Measurements from ENCODE around the gene NUDT4.
"Not testable (repeated sequence)": the region's sequence is repeated elsewhere in the genome, so short reads cannot be mapped to it uniquely, and the experiment has no call there.

The NUDT4 gene

DNA sequence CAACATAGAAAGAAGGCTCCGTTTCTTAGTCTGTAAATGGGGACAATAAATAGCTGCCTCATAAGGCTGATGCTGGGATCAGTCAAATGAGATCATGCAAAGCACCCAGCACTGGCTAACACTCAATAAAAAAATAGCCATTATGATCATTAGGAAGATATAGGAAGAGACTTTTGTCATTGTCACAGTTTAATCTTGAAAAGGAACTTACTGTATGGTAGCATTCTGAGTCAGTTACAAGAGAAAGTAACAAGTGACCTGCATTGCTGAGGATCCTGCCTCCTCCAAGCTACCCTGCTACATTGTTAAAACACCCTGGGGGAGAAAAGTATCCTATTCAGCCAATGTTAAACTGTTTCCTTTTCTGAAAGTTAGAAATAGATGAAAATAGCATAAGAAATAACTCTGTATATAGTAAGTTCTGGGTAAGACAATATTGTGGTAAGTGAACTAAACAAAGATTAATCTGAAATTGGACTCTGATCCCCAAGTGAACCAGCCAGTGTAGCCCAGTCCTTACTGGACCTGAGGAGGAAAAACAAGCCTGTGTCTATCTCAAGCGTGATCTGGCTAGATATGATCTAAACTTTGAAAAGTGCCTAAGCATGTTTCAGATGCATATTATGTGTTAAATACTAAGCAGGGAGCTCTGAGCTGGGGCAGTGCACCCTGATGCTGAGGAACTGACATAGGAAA is 3.6 kb upstream of the NUDT4 start:
- Histone ChIP-seq H3K27me3 (ENCODE audit: insufficient read depth, low read length) (no peaks in the 10 kb centered on the region), H3K4me3 (ENCODE audit: low read length) (no peak overlapping the region), H3K27ac (ENCODE audit: low read length) (no peak overlapping the region), H3K36me3 (ENCODE audit: insufficient read depth, low read depth, low read length) (no peaks in the 10 kb centered on the region), H3K9me3 (ENCODE audit: insufficient read depth, low read depth, low read length) (no peaks in the 10 kb centered on the region), H3K9ac (ENCODE audit: low read depth, low read length) (no peak overlapping the region; the same call in 1 of the 2 replicates), H3K4me1 (ENCODE audit: insufficient read depth, low read length) (peaks cover 34% of the 10 kb centered on the region)

DNA sequence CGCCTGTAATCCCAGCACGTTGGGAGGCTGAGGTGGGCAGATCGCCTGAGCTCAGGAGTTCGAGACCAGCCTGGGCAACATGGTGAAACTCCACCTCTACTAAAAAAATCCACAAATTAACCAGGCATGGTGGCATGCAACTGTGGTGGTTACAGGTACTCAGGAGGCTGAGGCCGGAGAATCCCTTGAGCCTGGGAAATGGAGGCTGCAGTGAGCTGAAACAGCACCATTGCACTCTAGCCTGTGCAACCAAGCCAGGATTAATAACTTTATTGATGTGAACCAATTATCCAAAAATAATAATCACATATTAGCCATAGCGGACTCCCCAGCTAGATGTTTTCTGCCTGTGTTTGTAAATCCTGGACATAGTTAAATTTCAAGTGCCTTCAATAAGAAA is 1.8 kb upstream of the NUDT4 start:
- Histone ChIP-seq H3K9me3 (ENCODE audit: insufficient read depth, low read depth, low read length) (no peaks in the 10 kb centered on the region), H3K36me3 (ENCODE audit: insufficient read depth, low read depth, low read length) (no peaks in the 10 kb centered on the region), H3K27ac (ENCODE audit: low read length) (no peak overlapping the region), H3K4me3 (ENCODE audit: low read length) (peak overlapping the region; percentile 88), H3K4me1 (ENCODE audit: insufficient read depth, low read length) (peaks cover 30% of the 10 kb centered on the region), H3K9ac (ENCODE audit: low read depth, low read length) (peak overlapping the region; percentile 69; the same call in 1 of the 2 replicates), H3K27me3 (ENCODE audit: insufficient read depth, low read length) (no peaks in the 10 kb centered on the region)

DNA sequence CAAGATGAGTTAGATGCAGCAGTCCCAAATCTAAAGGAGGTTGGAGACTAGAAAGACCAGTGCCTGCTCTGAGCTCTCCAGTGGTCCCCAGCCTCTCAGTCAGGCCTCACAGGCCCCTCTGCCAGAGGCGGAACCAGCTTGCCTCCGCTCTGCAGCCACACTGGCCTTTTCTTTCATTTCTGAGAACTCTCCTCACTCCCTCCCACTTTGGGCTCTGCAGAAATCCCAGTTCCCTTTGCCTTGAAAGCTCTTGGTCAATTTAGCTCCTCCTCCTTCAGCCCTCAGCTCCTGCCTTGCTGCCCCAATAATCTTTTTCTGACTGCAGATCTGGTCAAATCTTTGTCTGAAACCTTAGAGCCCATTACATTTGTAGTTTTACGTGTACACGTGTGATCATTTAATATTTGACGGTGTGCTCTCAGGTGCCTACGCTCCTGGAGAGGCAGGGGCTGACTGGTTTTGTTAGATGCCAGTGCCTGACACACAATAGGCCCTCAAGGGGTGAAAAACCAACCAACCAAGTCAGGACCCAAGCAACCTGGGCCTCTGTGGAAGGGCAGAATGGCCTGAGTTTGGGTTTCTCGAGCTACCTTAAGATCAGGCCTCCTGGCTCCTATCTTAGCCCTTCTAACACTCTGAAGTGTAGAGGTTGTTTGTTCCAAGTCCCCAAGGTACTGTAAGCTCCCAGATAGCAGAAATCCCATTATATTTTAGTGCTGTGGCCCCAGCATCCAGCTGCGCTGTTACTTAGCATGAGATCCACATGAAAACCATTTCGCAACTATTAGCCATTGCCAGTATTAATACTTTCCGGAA is 1.1 kb upstream of the NUDT4 start:
- H3K27me3 ChIP-seq (ENCODE audit: insufficient read depth, low read length): no peaks in the 10 kb centered on the region
- H3K27ac ChIP-seq (ENCODE audit: low read length): no peak overlapping the region
- no peaks in the 10 kb centered on the region for H3K36me3 ChIP-seq (ENCODE audit: insufficient read depth, low read depth, low read length)
- H3K4me3 ChIP-seq (ENCODE audit: low read length): peak overlapping the region; percentile 88
- H3K4me1 ChIP-seq (ENCODE audit: insufficient read depth, low read length): peaks cover 32% of the 10 kb centered on the region
- H3K9me3 ChIP-seq (ENCODE audit: insufficient read depth, low read depth, low read length): no peaks in the 10 kb centered on the region
- H3K9ac ChIP-seq (ENCODE audit: low read depth, low read length): peak overlapping the region; percentile 69; the same call in 1 of the 2 replicates

DNA sequence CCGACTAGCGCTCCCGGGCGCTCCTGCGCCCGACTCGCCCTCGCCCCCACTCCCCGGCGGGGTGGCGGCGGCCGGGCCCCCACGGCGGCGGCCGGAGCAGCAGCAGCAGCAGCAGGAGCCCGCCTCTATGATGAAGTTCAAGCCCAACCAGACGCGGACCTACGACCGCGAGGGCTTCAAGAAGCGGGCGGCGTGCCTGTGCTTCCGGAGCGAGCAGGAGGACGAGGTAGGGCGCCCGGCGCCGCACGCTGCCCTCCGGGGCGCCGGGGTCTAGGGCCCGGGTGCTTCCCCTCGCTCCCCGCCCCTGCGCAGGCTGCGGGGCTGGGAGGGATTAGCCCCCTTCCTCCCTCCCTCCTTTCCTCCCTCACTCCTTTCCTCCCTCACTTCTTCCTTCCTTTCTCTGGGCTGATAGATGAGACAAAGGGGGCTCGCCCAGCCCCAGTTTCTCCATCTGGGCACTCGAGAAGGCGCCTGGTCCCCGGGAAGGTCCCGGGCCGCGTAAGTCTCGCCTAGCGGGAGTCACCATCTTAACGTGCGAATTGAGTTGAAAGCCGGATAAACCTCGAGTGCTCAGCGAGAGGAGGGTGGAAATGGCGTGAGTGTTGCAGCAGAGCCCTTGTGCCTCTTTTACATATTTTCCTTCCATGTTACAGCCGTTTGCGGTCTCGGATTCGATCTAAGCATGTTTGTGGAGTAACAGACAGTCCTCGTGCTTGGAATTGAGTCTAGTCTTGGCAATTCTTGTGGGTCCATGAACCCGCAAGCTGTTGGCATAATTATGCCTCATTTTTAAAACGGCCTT is 672 bp downstream of the NUDT4 start:
- not testable (repeated sequence) for H3K9me3 ChIP-seq (ENCODE audit: insufficient read depth, low read depth, low read length); H3K27me3 ChIP-seq (ENCODE audit: insufficient read depth, low read length); H3K27ac ChIP-seq (ENCODE audit: low read length); H3K36me3 ChIP-seq (ENCODE audit: insufficient read depth, low read depth, low read length)
- Histone ChIP-seq H3K4me3 (ENCODE audit: low read length) (peak overlapping the region; percentile 99), H3K9ac (ENCODE audit: low read depth, low read length) (peak overlapping the region; percentile 97), H3K4me1 (ENCODE audit: insufficient read depth, low read length) (peaks cover 27% of the 10 kb centered on the region; the same call in 1 of the 2 replicates)

DNA sequence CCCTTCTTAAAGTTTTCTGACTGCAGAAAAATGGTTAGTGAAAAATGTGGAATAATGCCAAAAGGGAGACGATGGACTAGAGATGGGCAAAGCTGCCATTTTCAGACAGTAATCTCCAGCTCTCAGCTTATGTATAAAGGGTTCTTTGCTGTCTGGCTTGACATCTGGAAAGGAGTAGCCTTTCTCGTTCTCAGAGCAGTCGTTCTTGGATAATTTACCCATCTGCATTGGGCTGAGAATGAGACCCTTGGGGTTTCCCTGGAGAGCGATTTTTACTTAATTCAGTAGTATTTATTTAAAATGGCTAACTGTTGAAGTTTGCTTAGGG is 1.2 kb downstream of the NUDT4 start:
- Histone ChIP-seq H3K27me3 (ENCODE audit: insufficient read depth, low read length) (no peaks in the 10 kb centered on the region), H3K4me1 (ENCODE audit: insufficient read depth, low read length) (peaks cover 22% of the 10 kb centered on the region; the same call in 1 of the 2 replicates), H3K36me3 (ENCODE audit: insufficient read depth, low read depth, low read length) (no peaks in the 10 kb centered on the region), H3K9ac (ENCODE audit: low read depth, low read length) (peak overlapping the region; percentile 97), H3K9me3 (ENCODE audit: insufficient read depth, low read depth, low read length) (no peaks in the 10 kb centered on the region), H3K4me3 (ENCODE audit: low read length) (peak overlapping the region; percentile 99), H3K27ac (ENCODE audit: low read length) (no peak overlapping the region)

DNA sequence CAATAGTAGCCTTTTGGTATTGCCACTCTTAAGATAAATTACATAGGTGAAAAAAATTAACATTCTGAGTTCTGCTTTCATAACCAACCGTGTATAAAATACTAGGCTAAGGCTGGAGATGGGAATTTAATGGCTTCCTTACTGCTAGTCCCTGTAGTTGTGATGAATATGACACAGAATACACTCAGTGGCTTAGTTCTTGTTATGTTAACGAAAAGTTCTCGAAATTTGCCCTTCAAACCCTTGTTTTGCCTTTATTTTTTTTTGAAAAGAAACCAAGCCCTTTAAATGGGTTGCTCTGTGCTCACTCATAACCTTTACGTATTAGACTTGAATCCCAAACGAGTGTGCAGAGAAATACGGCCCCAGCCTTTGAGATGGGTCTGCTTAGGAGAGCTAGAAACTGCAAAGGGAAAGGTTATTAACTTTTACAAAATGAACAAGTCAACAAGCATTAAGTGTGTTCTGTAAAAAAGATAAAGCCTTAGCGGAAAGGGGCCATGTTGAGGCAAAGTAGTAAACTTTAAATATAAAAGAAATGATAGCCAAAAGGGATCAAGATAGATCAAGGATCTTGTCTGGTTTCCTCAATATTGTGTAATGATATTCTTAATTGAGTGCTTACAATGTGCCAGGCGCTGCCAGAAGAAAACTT is 1.7 kb downstream of the NUDT4 start:
- H3K4me3 ChIP-seq (ENCODE audit: low read length): peak overlapping the region; percentile 99
- H3K27ac ChIP-seq (ENCODE audit: low read length): no peak overlapping the region

DNA sequence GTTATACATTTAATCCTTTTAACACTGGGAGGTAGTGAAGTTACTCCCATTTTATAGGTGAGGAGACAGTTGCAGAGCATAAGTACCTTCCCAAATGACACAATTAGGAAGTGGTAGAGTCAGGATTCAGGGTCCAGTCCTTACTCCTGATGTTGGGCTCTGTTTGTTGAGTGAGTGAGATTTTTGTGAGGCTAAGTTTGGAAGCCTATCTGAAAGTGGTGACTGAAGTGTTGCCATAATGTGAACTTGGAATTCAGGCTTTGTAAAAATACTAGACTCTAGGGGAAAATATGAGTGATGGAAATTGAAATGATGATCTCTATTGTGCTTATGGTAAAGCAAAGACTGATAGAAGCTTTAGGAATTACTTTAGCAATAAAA is 2.2 kb downstream of the NUDT4 start:
- no peaks in the 10 kb centered on the region for H3K27me3 ChIP-seq (ENCODE audit: insufficient read depth, low read length)
- no peaks in the 10 kb centered on the region for H3K36me3 ChIP-seq (ENCODE audit: insufficient read depth, low read depth, low read length)
- H3K9me3 ChIP-seq (ENCODE audit: insufficient read depth, low read depth, low read length): no peaks in the 10 kb centered on the region
- peaks cover 18% of the 10 kb centered on the region; the same call in 1 of the 2 replicates for H3K4me1 ChIP-seq (ENCODE audit: insufficient read depth, low read length)
- no peak overlapping the region for H3K27ac ChIP-seq (ENCODE audit: low read length)
- peak overlapping the region; percentile 97 for H3K9ac ChIP-seq (ENCODE audit: low read depth, low read length)
- peak overlapping the region; percentile 99 for H3K4me3 ChIP-seq (ENCODE audit: low read length)

More for the DNA sequence above, 1.7 kb downstream of the NUDT4 start:
- H3K36me3 ChIP-seq (ENCODE audit: insufficient read depth, low read depth, low read length): no peaks in the 10 kb centered on the region
- peaks cover 18% of the 10 kb centered on the region; the same call in 1 of the 2 replicates for H3K4me1 ChIP-seq (ENCODE audit: insufficient read depth, low read length)
- no peaks in the 10 kb centered on the region for H3K27me3 ChIP-seq (ENCODE audit: insufficient read depth, low read length)
- H3K9ac ChIP-seq (ENCODE audit: low read depth, low read length): peak overlapping the region; percentile 97
- no peaks in the 10 kb centered on the region for H3K9me3 ChIP-seq (ENCODE audit: insufficient read depth, low read depth, low read length)

DNA sequence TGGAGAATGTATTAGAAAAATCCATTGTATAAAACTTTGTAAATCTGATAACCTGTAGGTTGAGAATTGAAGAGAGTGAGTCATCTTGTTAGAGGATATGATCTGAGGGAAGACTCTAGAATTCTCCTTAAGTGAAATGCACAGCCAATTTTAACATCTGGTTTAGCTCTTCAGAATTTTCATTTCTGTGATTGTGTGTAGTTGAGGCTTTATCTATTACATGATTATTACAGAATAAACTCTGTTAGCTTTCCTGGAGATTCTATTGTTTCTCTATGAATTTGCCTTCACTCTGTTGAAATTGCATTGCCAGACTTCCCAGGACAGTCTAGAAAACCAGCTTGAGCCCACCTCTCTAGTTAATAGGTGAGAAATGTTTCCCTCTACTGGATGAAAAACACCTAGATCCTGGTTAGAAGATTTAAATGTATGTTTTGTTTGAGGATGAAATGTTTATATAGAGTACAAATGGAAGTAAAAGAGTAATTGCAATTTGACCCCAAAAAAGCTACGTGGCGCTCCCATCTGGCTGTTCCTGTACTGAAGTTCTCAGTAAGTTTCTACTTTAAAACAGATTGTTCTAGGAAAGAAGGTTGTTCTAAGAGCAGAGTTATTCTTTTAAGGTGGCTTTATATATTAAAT is 2.9 kb downstream of the NUDT4 start:
- Histone ChIP-seq H3K4me1 (ENCODE audit: insufficient read depth, low read length) (peaks cover 18% of the 10 kb centered on the region; the same call in 1 of the 2 replicates), H3K4me3 (ENCODE audit: low read length) (peak overlapping the region; percentile 99), H3K9ac (ENCODE audit: low read depth, low read length) (peak overlapping the region; percentile 97), H3K27ac (ENCODE audit: low read length) (no peak overlapping the region), H3K9me3 (ENCODE audit: insufficient read depth, low read depth, low read length) (no peaks in the 10 kb centered on the region), H3K27me3 (ENCODE audit: insufficient read depth, low read length) (no peaks in the 10 kb centered on the region), H3K36me3 (ENCODE audit: insufficient read depth, low read depth, low read length) (no peaks in the 10 kb centered on the region; the same call in 1 of the 2 replicates)

DNA sequence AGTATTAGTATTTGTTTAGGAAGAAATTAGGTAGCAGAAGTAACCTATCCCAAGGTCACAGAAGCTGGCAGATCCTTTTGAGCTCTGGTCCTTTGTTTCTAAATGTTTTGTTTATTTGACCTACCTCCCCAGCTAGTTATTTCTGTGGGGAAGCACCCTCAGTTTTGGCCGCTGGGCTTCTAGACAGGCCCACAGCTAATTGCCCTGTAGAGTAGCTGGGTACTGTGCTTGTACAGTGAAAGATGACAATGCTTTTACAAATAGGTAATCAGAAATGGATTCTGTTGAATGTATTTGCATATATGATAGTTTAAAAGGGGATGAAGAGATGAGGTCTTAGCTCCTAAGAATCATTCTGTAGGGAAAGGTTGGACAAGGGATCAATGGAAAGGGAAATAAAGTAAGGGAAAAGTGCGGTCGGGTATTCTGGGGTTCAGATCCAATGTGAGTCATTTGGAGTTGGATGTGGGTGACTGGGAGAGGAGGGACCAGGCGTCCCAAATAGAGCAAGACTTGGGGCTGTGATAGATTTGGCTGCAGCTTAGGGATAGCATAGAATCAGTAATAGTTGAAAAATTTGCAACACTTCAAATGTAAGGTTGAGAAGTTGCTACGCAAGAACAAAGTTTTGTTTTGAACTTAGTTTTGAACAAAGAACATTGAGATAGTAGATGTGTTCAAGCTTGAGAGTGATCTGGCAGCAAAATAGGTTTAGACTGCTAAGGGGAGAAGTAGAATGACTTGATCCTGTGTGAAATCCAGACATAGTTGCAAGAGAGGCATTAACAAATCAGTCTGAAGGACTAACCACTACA is 3.6 kb downstream of the NUDT4 start:
- H3K9ac ChIP-seq (ENCODE audit: low read depth, low read length): no peak overlapping the region; the same call in 1 of the 2 replicates
- H3K36me3 ChIP-seq (ENCODE audit: insufficient read depth, low read depth, low read length): no peaks in the 10 kb centered on the region; the same call in 1 of the 2 replicates
- peak overlapping the region; percentile 99 for H3K4me3 ChIP-seq (ENCODE audit: low read length)
- no peaks in the 10 kb centered on the region for H3K9me3 ChIP-seq (ENCODE audit: insufficient read depth, low read depth, low read length)
- H3K27ac ChIP-seq (ENCODE audit: low read length): no peak overlapping the region
- H3K4me1 ChIP-seq (ENCODE audit: insufficient read depth, low read length): peaks cover 14% of the 10 kb centered on the region; the same call in 1 of the 2 replicates
- no peaks in the 10 kb centered on the region for H3K27me3 ChIP-seq (ENCODE audit: insufficient read depth, low read length)

DNA sequence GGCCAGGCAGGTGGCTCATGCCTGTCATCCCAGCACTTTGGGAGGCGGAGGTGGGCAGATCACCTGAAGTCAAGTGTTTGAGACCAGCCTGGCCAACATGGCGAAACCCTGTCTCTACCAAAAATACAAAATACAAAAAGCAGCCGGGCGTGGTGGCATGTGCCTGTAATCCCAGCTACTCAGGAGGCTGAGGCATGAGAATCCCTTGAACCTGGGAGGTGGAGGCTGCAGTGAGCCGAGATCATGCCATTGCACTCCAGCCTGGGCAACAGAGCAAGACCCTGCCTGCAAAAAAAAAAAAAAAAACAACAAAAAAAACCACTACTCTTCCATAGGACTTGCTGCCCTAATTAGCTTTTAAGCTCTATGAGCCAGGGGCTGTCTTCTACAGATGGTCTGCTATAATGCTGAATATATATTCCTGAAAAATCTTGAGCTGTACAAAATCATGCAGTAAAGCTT is 4.3 kb downstream of the NUDT4 start:
- H3K27ac ChIP-seq (ENCODE audit: low read length); H3K4me1 ChIP-seq (ENCODE audit: insufficient read depth, low read length); H3K27me3 ChIP-seq (ENCODE audit: insufficient read depth, low read length); H3K36me3 ChIP-seq (ENCODE audit: insufficient read depth, low read depth, low read length); H3K9me3 ChIP-seq (ENCODE audit: insufficient read depth, low read depth, low read length); H3K4me3 ChIP-seq (ENCODE audit: low read length); H3K9ac ChIP-seq (ENCODE audit: low read depth, low read length): not testable (repeated sequence)

Data from iPS-20b (cell line).